ENCODE data around the gene LAMC2. TPM values are rescaled to one million over a fixed set of nuclear protein-coding genes. Genes with fewer than 3 reads are reported as not detected.

Gene LAMC2
- total and polyA plus RNA-seq, 9 of the 15 experiments (the other 6 are each of a cell fraction or from before 2014, with no cell fraction given), result 0.02 to 0.03 TPM; not detected in 7

DNA sequence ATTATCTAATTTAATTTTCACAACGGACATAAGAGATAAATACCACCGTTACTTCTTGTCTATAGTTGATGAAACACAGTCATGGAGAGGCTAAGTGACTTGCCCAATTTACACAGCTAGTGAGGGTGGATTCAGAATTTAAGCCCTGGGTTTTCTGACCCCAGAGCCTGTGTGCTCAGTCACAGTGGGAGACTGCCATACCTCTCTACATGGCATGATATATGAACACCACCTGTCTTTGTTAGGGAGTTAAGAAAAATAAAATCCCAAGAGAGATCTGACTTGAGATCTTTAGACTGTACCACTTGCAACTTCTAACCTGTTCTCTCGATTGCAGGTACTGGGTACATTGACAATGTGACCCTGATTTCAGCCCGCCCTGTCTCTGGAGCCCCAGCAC is 40.3 kb downstream of the LAMC2 start:
- no TSS peak for BruUV-seq (replicated peaks)
- DNase-seq (ENCODE audit: extremely low read depth in 1 of 4, low spot score in 3 of 4) (no peak), FAIRE-seq (no peak), ATAC-seq (no peak)
- Histone ChIP-seq H3K27me3 (ENCODE audit: control insufficient read depth in 2 of 2, insufficient read depth in 2 of 2, low read length in 2 of 2) (peaks cover 2 to 35% of the 10 kb centered on the region in 2 experiments; a peak in 4 of 5 replicates), H3K4me1 (replicated peaks in 1 of 2; ENCODE audit: control insufficient read depth in 2 of 2, insufficient read depth in 2 of 2, low read length in 2 of 2) (no peaks in the 10 kb centered on the region), H3K79me2 (ENCODE audit: control insufficient read depth, insufficient read depth, low read length) (no peaks in the 10 kb centered on the region), H3K27ac (ENCODE audit: extremely low read depth, low read depth, low read length) (no peak overlapping the region), H3K9me1 (ENCODE audit: control insufficient read depth, insufficient read depth, low read length) (no peaks in the 10 kb centered on the region), H3K9me3 (replicated peaks; ENCODE audit: control insufficient read depth, insufficient read depth, low read depth, low read length) (no peaks in the 10 kb centered on the region), H3K9ac (ENCODE audit: insufficient read depth in 1 of 2, low read depth in 2 of 2, low read length in 2 of 2) (no peak overlapping the region), H3K4me3 (no peak overlapping the region), H3K4me2 (ENCODE audit: insufficient read depth, low read length) (no peak overlapping the region), H3K36me3 (ENCODE audit: control insufficient read depth, insufficient read depth, low read length) (no peaks in the 10 kb centered on the region), H4K20me1 (replicated peaks; ENCODE audit: control insufficient read depth, insufficient read depth, low read length) (no peaks in the 10 kb centered on the region; the same call in 1 of the 2 replicates), H2AFZ (ENCODE audit: low read depth, low read length) (no peak overlapping the region)
- intact Hi-C loops (cut with micrococcal nuclease) (no loop called here), in situ Hi-C loops (cut with MboI) (loop anchor here (25.0 kb wide), 1 partner anchor 264 kb away; the partner anchor contains the start of gene SHCBP1L)
- 0% methylated on average over 4 of the region's 4 CpGs for WGBS (ENCODE audit: insufficient coverage, low coverage, missing lambda C conversion rate)
- ChIA-PET CTCF (ENCODE audit: low intra/inter-chr PET ratio) (no interaction called here), POLR2A (no interaction called here)
- no peak for TF ChIP-seq MTA3 (IDR thresholded peaks at IDR 0.05; ENCODE audit: borderline replicate concordance)
- TF ChIP-seq, protein P1, sequence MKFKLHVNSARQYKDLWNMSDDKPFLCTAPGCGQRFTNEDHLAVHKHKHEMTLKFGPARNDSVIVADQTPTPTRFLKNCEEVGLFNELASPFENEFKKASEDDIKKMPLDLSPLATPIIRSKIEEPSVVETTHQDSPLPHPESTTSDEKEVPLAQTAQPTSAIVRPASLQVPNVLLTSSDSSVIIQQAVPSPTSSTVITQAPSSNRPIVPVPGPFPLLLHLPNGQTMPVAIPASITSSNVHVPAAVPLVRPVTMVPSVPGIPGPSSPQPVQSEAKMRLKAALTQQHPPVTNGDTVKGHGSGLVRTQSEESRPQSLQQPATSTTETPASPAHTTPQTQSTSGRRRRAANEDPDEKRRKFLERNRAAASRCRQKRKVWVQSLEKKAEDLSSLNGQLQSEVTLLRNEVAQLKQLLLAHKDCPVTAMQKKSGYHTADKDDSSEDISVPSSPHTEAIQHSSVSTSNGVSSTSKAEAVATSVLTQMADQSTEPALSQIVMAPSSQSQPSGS (CRISPR knock-in tag; IDR thresholded peaks at IDR 0.05), result no peak
- no peak for TF ChIP-seq MCM5 (IDR thresholded peaks at IDR 0.05; ENCODE audit: low read depth)
- no peak for TF ChIP-seq ZC3H11A (IDR thresholded peaks at IDR 0.05; ENCODE audit: low read depth, low read length)
- TF ChIP-seq, protein P2, sequence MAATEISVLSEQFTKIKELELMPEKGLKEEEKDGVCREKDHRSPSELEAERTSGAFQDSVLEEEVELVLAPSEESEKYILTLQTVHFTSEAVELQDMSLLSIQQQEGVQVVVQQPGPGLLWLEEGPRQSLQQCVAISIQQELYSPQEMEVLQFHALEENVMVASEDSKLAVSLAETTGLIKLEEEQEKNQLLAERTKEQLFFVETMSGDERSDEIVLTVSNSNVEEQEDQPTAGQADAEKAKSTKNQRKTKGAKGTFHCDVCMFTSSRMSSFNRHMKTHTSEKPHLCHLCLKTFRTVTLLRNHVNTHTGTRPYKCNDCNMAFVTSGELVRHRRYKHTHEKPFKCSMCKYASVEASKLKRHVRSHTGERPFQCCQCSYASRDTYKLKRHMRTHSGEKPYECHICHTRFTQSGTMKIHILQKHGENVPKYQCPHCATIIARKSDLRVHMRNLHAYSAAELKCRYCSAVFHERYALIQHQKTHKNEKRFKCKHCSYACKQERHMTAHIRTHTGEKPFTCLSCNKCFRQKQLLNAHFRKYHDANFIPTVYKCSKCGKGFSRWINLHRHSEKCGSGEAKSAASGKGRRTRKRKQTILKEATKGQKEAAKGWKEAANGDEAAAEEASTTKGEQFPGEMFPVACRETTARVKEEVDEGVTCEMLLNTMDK (IDR thresholded peaks at IDR 0.05; ENCODE audit: borderline replicate concordance, insufficient read depth, low read depth, low read length, poor library complexity, severe bottlenecking), result no peak
- no peak for TF ChIP-seq HOXB6 (CRISPR knock-in tag; IDR thresholded peaks at IDR 0.05; ENCODE audit: borderline replicate concordance)
- TF ChIP-seq EGR1 (conservative IDR thresholded peaks at IDR 0.05), result no peak
- no peak for TF ChIP-seq ZNF707 (CRISPR knock-in tag; conservative IDR thresholded peaks at IDR 0.05)
- TF ChIP-seq HNRNPLL (IDR thresholded peaks at IDR 0.05; ENCODE audit: low read depth, low read length, poor library complexity, severe bottlenecking), result no peak
- TF ChIP-seq SOX6 (IDR thresholded peaks at IDR 0.05), result no peak
- no peak for TF ChIP-seq ZNF589 (CRISPR knock-in tag; IDR thresholded peaks at IDR 0.05; ENCODE audit: low read depth)
